C4-2B (cell line): ENCODE measurements around the gene CD79B.

ENCODE experiments used
- ZFX ChIP-seq: fragments of 450-650 bp; IDR thresholded peaks from 2 replicates; pipeline ENCODE4 v1.6.1; 2017
- TF ChIP-seq, protein P1 (sequence below): fragments of 450-650 bp; conservative IDR thresholded peaks from 2 replicates; pipeline ENCODE4 v1.5.1; 2017; ENCODE audit warnings: mild to moderate bottlenecking

DNA sequence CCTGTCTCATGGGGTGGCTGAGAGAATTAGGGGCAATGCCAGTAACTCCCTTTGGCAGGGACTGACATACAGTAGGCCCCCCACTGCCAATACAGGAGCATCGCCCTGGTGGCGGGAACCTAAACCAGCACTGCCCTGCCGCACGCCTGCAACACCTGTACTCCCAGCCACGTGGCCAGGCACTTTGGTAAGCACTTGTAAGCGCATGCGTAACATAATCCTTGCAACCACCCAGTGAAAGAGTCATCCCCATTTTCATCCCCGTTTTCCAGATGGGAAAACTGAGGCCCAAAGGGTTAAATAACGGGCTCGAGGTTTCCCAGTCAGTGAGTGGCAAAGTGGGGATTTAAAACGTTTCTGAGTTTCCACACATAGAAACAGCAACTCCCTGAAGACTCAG is 23.1 kb upstream of the CD79B start:
- TF ChIP-seq, protein P1, sequence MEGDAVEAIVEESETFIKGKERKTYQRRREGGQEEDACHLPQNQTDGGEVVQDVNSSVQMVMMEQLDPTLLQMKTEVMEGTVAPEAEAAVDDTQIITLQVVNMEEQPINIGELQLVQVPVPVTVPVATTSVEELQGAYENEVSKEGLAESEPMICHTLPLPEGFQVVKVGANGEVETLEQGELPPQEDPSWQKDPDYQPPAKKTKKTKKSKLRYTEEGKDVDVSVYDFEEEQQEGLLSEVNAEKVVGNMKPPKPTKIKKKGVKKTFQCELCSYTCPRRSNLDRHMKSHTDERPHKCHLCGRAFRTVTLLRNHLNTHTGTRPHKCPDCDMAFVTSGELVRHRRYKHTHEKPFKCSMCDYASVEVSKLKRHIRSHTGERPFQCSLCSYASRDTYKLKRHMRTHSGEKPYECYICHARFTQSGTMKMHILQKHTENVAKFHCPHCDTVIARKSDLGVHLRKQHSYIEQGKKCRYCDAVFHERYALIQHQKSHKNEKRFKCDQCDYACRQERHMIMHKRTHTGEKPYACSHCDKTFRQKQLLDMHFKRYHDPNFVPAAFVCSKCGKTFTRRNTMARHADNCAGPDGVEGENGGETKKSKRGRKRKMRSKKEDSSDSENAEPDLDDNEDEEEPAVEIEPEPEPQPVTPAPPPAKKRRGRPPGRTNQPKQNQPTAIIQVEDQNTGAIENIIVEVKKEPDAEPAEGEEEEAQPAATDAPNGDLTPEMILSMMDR = no peak
- TF ChIP-seq ZFX = no peak
